PC-9 (cell line): ENCODE measurements around the gene BCL11A. TPM values are rescaled to one million over a fixed set of nuclear protein-coding genes. Genes with fewer than 3 reads are reported as not detected.

Experiments
- BruUV-seq: library from RNA; stranded (reverse); fragments of 400-500 nt; replicated peaks from 2 replicates; lab custom pipeline; 2021; lab: Mats Ljungman, UMichigan
- CTCF ChIA-PET: fragments of 300-600 bp; sonication (Branson Sonifier 250); formaldehyde crosslinking; loops from one replicate; lab custom pipeline; 2022; ENCODE audit warnings: antibody characterized with exemption; lab: Charles Lee
- POLR2A ChIA-PET: fragments of 300-600 bp; sonication (Branson Sonifier 250); formaldehyde crosslinking; loops from one replicate; lab custom pipeline; 2022; ENCODE audit warnings: antibody characterized with exemption; ENCODE audit not compliant: unreplicated experiment; lab: Charles Lee
- DNase-seq, 2 experiments: peaks; one replicate each; pipeline versions ENCODE4 v3.0.0 to v3.0.0-alpha.2; 2015 to 2022; ENCODE audit warnings: mixed read lengths in 1 of 2
- H2AFZ ChIP-seq: fragments of 200-600 bp; sonication (generic); 2 replicates; pipeline ENCODE4 v1.8.1; 2017; ENCODE audit warnings: antibody characterized with exemption
- H3F3A ChIP-seq: fragments of 200-600 bp; sonication (generic); 2 replicates; pipeline ENCODE4 v1.8.1; 2017; ENCODE audit warnings: antibody characterized with exemption, mild to moderate bottlenecking, low read depth; ENCODE audit not compliant: insufficient read depth
- H3K27ac ChIP-seq: fragments of 200-600 bp; sonication (generic); 2 replicates; pipeline ENCODE4 v1.6.1; 2016; ENCODE audit warnings: mixed run types
- H3K27me3 ChIP-seq: fragments of 200-600 bp; sonication (generic); 2 replicates; pipeline ENCODE4 v1.6.1; 2016; ENCODE audit warnings: low read depth, mixed run types; ENCODE audit not compliant: insufficient read depth
- H3K36me3 ChIP-seq: fragments of 200-600 bp; sonication (generic); 2 replicates; pipeline ENCODE4 v1.6.1; 2016; ENCODE audit warnings: low read depth, mixed run types
- H3K4me1 ChIP-seq: fragments of 200-600 bp; sonication (generic); replicated peaks from 2 replicates; pipeline ENCODE4 v1.6.1; 2016; ENCODE audit warnings: mixed run types; ENCODE audit not compliant: insufficient read depth
- H3K4me2 ChIP-seq: fragments of 200-600 bp; sonication (generic); 2 replicates; pipeline ENCODE4 v1.6.1; 2017; ENCODE audit warnings: mixed run types
- H3K4me3 ChIP-seq: fragments of 200-600 bp; sonication (generic); 2 replicates; pipeline ENCODE4 v1.6.1; 2016; ENCODE audit warnings: mixed run types
- H3K79me2 ChIP-seq: fragments of 200-600 bp; sonication (generic); 2 replicates; pipeline ENCODE4 v1.6.1; 2017; ENCODE audit warnings: low read depth, mixed run types
- H3K9me2 ChIP-seq: fragments of 200-600 bp; sonication (generic); 2 replicates; pipeline ENCODE4 v1.8.1; 2017; ENCODE audit warnings: mild to moderate bottlenecking; ENCODE audit not compliant: insufficient read depth
- H3K9me3 ChIP-seq: fragments of 200-600 bp; sonication (generic); 2 replicates; pipeline ENCODE4 v1.8.1; 2016; ENCODE audit warnings: low read depth; ENCODE audit not compliant: insufficient read depth
- H4K20me1 ChIP-seq: fragments of 200-600 bp; sonication (generic); 2 replicates; pipeline ENCODE4 v1.8.1; 2017; ENCODE audit not compliant: insufficient read depth
- EZH2 ChIP-seq: fragments of 200-600 bp; sonication (generic); IDR thresholded peaks from 2 replicates; pipeline ENCODE4 v1.8.0; 2017; ENCODE audit warnings: antibody characterized with exemption, low read depth
- intact Hi-C: fragments of 100-400 bp; cut with micrococcal nuclease; formaldehyde crosslinking; loops from one replicate; pipeline ENCODE4 v1.10.0; 2022; ENCODE audit not compliant: unreplicated experiment
- total RNA-seq: library from RNA; stranded (reverse); gene quantifications from 2 replicates; pipeline ENCODE4 v1.2.3, GENCODE V29; 2021
- TF ChIP-seq, protein P1 (sequence below): fragments of 200-600 bp; sonication (generic); conservative IDR thresholded peaks from 2 replicates; pipeline ENCODE4 v1.6.1; 2017; ENCODE audit warnings: mixed run types, antibody characterized with exemption, mild to moderate bottlenecking, moderate library complexity

Gene BCL11A
- total RNA-seq, 1 experiment from 2014 or later, result not detected

DNA sequence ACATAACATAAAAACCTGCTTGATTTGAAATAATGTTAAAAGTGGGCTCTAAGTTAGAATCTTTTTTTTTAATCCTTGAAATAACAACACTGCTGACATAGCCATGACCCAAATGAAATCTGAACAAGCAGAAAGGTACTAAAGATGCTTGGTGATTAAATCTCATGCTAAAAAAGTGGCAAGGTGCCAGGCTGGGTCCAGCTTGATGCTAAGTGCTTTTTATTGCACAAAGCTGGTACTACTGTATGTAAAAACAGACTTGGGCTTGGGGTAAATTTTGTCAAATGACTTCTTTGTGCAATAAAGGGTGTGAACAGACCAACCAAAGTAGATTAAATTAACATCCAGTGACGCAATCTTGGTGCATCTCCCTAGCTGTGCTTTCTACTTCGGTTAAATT, 13.4 kb downstream of the BCL11A start:
- no TSS peak for BruUV-seq
- Histone ChIP-seq H3K36me3 (no peaks in the 10 kb centered on the region), H3K4me3 (no peak overlapping the region), H4K20me1 (no peaks in the 10 kb centered on the region), H3K9me2 (no peaks in the 10 kb centered on the region), H3K27ac (no peak overlapping the region), H3K4me2 (no peak overlapping the region), H2AFZ (no peak overlapping the region), H3K4me1 (no peaks in the 10 kb centered on the region), H3K79me2 (no peaks in the 10 kb centered on the region), H3K9me3 (no peaks in the 10 kb centered on the region), H3K27me3 (peaks cover 77% of the 10 kb centered on the region), H3F3A (no peaks in the 10 kb centered on the region)
- POLR2A ChIA-PET, result no interaction called here
- CTCF ChIA-PET, result no interaction called here
- TF ChIP-seq EZH2, result no peak
- TF ChIP-seq, protein P1, sequence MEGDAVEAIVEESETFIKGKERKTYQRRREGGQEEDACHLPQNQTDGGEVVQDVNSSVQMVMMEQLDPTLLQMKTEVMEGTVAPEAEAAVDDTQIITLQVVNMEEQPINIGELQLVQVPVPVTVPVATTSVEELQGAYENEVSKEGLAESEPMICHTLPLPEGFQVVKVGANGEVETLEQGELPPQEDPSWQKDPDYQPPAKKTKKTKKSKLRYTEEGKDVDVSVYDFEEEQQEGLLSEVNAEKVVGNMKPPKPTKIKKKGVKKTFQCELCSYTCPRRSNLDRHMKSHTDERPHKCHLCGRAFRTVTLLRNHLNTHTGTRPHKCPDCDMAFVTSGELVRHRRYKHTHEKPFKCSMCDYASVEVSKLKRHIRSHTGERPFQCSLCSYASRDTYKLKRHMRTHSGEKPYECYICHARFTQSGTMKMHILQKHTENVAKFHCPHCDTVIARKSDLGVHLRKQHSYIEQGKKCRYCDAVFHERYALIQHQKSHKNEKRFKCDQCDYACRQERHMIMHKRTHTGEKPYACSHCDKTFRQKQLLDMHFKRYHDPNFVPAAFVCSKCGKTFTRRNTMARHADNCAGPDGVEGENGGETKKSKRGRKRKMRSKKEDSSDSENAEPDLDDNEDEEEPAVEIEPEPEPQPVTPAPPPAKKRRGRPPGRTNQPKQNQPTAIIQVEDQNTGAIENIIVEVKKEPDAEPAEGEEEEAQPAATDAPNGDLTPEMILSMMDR, result no peak
- intact Hi-C loops, result no loop called here
- no peak for DNase-seq

DNA sequence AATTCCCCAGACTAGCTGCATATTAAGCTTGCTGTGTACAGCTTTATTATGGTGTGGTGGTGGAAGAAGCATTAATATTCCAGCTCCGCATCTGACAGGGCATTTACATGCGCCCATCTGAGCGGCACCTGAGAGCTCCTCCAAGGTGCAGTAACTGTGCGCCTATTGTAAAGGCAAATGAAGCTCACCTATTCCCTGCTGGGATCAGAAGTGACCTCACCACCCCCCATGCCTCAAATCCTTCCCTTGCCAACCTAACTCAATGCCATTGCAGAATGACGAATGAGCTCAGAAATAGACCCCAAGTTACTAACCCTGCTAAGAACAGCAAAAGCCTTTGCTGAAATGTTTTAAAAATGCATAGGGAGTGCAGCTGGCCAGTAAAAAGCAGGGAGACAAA, 14.3 kb downstream of the BCL11A start:
- Histone ChIP-seq H3K27me3 (peaks cover 77% of the 10 kb centered on the region), H3K4me1 (no peaks in the 10 kb centered on the region), H3F3A (no peaks in the 10 kb centered on the region), H3K79me2 (no peaks in the 10 kb centered on the region), H3K27ac (no peak overlapping the region), H2AFZ (no peak overlapping the region), H3K4me2 (no peak overlapping the region), H4K20me1 (no peaks in the 10 kb centered on the region), H3K9me2 (no peaks in the 10 kb centered on the region), H3K9me3 (no peaks in the 10 kb centered on the region), H3K4me3 (no peak overlapping the region), H3K36me3 (no peaks in the 10 kb centered on the region)
- no peak for DNase-seq
- CTCF ChIA-PET, result no interaction called here
- TF ChIP-seq EZH2, result no peak
- TF ChIP-seq, protein P1, result no peak
- POLR2A ChIA-PET, result no interaction called here
- BruUV-seq, result no TSS peak
- intact Hi-C loops, result no loop called here

DNA sequence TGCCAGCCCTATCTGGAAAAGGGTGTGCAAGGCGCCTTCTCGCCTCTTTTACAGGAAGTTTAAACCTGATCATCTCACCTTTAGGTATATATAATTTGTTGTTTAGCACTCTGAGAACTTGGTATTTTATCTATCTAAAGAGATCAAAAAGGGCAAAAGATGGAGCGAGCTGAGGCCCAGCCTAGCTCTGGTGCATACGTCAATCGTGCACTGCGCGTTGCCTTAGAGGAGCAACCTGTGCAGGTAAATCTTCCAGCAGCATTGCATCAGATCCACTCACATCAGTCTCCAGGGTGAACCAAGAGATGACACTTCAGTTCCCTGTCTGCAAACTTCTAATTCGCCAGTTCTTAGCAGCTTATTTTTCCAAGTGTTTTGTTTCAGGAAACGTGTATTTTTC, 15.4 kb downstream of the BCL11A start:
- POLR2A ChIA-PET, result no interaction called here
- H3K27me3 ChIP-seq, result peaks cover 77% of the 10 kb centered on the region
- DNase-seq, result no peak
- no peaks in the 10 kb centered on the region for H3F3A ChIP-seq
- no TSS peak for BruUV-seq
- intact Hi-C loops, result no loop called here
- no peak overlapping the region for H2AFZ ChIP-seq
- H3K4me1 ChIP-seq, result no peaks in the 10 kb centered on the region
- no peak overlapping the region for H3K27ac ChIP-seq
- H3K4me3 ChIP-seq, result no peak overlapping the region
- H4K20me1 ChIP-seq, result no peaks in the 10 kb centered on the region
- no peak overlapping the region for H3K4me2 ChIP-seq
- CTCF ChIA-PET, result no interaction called here
- TF ChIP-seq, protein P1, result no peak
- TF ChIP-seq EZH2, result no peak
- no peaks in the 10 kb centered on the region for H3K36me3 ChIP-seq
- no peaks in the 10 kb centered on the region for H3K79me2 ChIP-seq
- H3K9me2 ChIP-seq, result no peaks in the 10 kb centered on the region
- no peaks in the 10 kb centered on the region for H3K9me3 ChIP-seq
